Left ventricle myocardium inferior (tissue), 1 donor: ENCODE data around the gene DRG1. TPM values are rescaled to one million over a fixed set of nuclear protein-coding genes. Genes with fewer than 3 reads are reported as not detected.

ENCODE experiments used
- DNase-seq: peaks from one replicate; pipeline ENCODE4 v3.0.0-alpha.2; 2020
- H3K27ac ChIP-seq: fragments of 200-600 bp; replicated peaks from 2 replicates; pipeline ENCODE4 v1.8.0; 2021
- H3K27me3 ChIP-seq: fragments of 200-600 bp; 2 replicates; pipeline ENCODE4 v1.8.0; 2021; ENCODE audit warnings: low read depth
- H3K36me3 ChIP-seq: fragments of 200-600 bp; 2 replicates; pipeline ENCODE4 v1.8.0; 2021
- H3K4me1 ChIP-seq: fragments of 200-600 bp; 2 replicates; pipeline ENCODE4 v1.8.0; 2021
- H3K4me3 ChIP-seq: fragments of 200-600 bp; 2 replicates; pipeline ENCODE4 v1.8.0; 2021; ENCODE audit warnings: mild to moderate bottlenecking, moderate library complexity
- H3K9me3 ChIP-seq: fragments of 200-600 bp; replicated peaks from 2 replicates; pipeline ENCODE4 v1.8.0; 2021
- intact Hi-C: fragments of 100-400 bp; cut with micrococcal nuclease; formaldehyde crosslinking; loops from one replicate; pipeline ENCODE4 v1.11.0; 2022
- total RNA-seq: library from RNA; stranded (reverse); fragmentation: NEBNext Ultra II Directional; extraction: Animal tissue kit (Norgen Biotek cat#: 25700); gene quantifications from one replicate; pipeline ENCODE4 v1.2.1, GENCODE V29; 2021
- TF ChIP-seq, protein P1 (sequence below): fragments of 200-600 bp; IDR thresholded peaks from 2 replicates; pipeline ENCODE4 v1.8.0; 2021; ENCODE audit warnings: antibody characterized with exemption, mild to moderate bottlenecking, borderline replicate concordance
- donor health status: DM: no; HTN: yes; CAD: no; lungs with severe emphysema.

DRG1 gene
- total RNA-seq, 1 donor from 2014 or later, result 58.0 TPM

DNA sequence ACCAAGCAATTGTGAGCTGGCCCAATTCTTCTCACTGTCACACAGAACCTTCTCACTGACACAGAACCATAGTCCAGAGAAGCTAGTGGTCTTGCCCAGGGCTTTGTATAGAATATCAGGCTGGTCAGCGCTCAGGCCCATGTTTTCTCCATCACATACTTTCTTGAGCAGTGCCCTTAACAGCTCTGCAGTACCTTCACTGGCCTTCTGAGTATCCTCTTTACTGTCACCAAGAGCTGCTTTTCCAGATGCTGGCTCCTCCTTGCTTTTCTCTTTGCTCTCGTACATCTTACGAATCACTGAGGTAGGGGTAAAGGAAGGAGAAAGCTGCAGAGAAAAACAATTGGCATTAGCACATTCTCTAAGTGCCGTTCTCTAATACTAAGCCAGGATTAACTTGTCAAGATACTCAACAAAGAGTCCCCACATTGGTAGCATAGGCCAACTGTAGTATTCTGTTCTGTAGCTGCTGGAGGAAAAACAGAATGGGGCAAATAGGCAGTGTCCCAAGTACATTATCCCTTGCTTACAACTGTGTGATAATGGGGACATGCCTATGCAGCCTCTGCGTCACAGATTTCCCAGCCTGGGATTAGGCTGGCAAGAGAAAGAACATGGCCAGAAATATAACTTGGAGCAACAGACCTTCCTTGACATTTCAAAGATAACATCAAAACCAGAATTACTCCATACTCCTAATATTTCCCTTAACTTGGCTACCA, 43.5 kb downstream of the DRG1 start:
- H3K9me3 ChIP-seq, result no peaks in the 10 kb centered on the region
- H3K36me3 ChIP-seq, result peaks cover 88% of the 10 kb centered on the region
- no peak overlapping the region for H3K4me3 ChIP-seq
- H3K4me1 ChIP-seq, result peaks cover 78% of the 10 kb centered on the region
- intact Hi-C loops, result no loop called here
- H3K27me3 ChIP-seq, result no peaks in the 10 kb centered on the region
- no peak for DNase-seq
- peak overlapping the region; percentile 79 for H3K27ac ChIP-seq
- TF ChIP-seq, protein P1, sequence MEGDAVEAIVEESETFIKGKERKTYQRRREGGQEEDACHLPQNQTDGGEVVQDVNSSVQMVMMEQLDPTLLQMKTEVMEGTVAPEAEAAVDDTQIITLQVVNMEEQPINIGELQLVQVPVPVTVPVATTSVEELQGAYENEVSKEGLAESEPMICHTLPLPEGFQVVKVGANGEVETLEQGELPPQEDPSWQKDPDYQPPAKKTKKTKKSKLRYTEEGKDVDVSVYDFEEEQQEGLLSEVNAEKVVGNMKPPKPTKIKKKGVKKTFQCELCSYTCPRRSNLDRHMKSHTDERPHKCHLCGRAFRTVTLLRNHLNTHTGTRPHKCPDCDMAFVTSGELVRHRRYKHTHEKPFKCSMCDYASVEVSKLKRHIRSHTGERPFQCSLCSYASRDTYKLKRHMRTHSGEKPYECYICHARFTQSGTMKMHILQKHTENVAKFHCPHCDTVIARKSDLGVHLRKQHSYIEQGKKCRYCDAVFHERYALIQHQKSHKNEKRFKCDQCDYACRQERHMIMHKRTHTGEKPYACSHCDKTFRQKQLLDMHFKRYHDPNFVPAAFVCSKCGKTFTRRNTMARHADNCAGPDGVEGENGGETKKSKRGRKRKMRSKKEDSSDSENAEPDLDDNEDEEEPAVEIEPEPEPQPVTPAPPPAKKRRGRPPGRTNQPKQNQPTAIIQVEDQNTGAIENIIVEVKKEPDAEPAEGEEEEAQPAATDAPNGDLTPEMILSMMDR, result no peak

DNA sequence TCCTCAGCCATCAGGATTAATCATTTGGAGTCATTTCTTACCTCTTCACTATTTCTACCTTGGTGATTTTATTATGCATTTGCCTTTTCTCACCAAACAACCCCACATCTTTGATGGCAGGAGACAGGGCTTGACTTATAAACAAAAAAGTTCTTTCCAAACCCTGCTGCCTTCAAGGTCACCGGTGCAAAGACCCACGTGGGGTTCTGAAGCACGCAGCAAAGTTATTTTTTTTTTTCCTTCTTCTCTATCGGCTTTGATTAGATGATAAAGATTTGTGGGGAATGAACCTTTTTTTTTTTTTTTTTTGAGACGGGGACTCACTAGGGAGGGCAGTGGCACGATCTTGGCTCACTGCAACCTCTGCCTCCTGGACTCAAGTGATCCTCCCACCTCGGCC, 44.1 kb downstream of the DRG1 start:
- Histone ChIP-seq H3K27ac (peak overlapping the region; percentile 79), H3K36me3 (peaks cover 85% of the 10 kb centered on the region), H3K27me3 (no peaks in the 10 kb centered on the region), H3K4me1 (peaks cover 82% of the 10 kb centered on the region), H3K9me3 (no peaks in the 10 kb centered on the region), H3K4me3 (no peak overlapping the region)
- intact Hi-C loops, result no loop called here
- TF ChIP-seq, protein P1, result no peak
- no peak for DNase-seq

DNA sequence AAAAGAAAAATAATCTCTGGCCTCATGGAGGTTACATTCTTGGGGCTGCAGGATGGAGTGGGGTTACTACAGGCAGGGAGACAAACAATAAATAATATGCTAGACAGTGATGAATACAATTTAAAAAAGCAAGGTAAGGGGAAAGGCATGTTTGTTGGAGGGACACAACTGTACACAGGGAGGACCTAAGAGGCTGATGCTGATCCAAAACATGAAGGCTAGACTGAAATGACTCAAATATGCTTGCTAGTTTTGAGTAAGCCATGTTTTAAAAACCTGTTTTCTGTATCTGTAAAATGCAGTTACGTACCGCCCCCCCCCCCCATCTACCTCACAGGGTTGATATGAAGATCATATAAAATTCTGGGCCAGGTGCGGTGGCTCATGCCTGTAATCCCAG, 46.2 kb downstream of the DRG1 start:
- Histone ChIP-seq H3K9me3 (no peaks in the 10 kb centered on the region), H3K27ac (peak overlapping the region; percentile 79), H3K4me3 (no peak overlapping the region), H3K36me3 (peaks cover 68% of the 10 kb centered on the region), H3K4me1 (peaks cover 83% of the 10 kb centered on the region), H3K27me3 (no peaks in the 10 kb centered on the region)
- intact Hi-C loops, result no loop called here
- no peak for DNase-seq
- TF ChIP-seq, protein P1, result no peak

DNA sequence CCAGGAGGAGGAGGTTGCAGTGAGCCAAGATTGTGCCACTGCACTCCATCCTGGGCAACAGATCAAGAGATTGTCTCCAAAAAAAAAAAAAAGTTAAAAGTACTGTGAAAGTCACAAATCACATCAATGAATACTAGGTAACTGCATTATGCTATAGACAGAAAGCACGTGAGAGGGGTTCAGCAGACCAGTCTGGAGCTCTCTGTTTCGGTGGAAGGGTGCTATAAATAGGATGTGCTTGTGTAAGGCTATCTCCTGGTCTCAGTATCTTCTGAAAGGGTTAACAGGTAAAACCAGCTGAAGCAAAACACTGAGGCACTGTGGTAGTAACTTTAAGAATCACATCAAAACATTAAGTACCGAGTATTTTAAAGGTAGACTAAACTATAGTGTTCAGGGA, 46.8 kb downstream of the DRG1 start:
- H3K4me3 ChIP-seq, result no peak overlapping the region
- TF ChIP-seq, protein P1, result no peak
- no peaks in the 10 kb centered on the region for H3K9me3 ChIP-seq
- H3K27me3 ChIP-seq, result no peaks in the 10 kb centered on the region
- H3K27ac ChIP-seq, result peak overlapping the region; percentile 79
- peaks cover 80% of the 10 kb centered on the region for H3K4me1 ChIP-seq
- no peak for DNase-seq
- intact Hi-C loops, result no loop called here
- peaks cover 62% of the 10 kb centered on the region for H3K36me3 ChIP-seq

DNA sequence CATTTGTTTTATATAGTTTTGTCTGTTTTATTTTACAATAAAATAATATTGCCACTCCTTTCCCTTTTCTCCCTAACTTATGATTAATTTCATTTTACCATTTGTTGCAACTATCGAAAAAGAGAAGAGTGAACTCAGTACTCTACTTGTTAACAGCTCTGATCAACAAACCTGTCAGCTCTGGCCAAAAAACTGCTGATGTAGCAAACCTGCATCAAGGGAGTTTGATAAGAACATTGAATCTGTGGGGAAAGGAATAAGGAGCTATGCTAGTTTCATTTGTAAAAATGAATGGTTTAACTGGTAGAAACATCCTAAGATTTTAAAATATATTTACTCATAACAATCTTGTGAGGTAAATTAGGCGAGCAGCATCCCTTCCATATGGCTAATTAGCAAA, 47.4 kb downstream of the DRG1 start:
- Histone ChIP-seq H3K27ac (peak overlapping the region; percentile 79), H3K36me3 (peaks cover 57% of the 10 kb centered on the region), H3K4me3 (no peak overlapping the region), H3K27me3 (no peaks in the 10 kb centered on the region), H3K9me3 (no peaks in the 10 kb centered on the region), H3K4me1 (peaks cover 81% of the 10 kb centered on the region)
- TF ChIP-seq, protein P1, result no peak
- DNase-seq, result no peak
- intact Hi-C loops, result no loop called here
